Measurements from ENCODE around the gene NACC1.
A peak's percentile ranks its signal among the peaks of the same experiment; 100 is the strongest.

DNA sequence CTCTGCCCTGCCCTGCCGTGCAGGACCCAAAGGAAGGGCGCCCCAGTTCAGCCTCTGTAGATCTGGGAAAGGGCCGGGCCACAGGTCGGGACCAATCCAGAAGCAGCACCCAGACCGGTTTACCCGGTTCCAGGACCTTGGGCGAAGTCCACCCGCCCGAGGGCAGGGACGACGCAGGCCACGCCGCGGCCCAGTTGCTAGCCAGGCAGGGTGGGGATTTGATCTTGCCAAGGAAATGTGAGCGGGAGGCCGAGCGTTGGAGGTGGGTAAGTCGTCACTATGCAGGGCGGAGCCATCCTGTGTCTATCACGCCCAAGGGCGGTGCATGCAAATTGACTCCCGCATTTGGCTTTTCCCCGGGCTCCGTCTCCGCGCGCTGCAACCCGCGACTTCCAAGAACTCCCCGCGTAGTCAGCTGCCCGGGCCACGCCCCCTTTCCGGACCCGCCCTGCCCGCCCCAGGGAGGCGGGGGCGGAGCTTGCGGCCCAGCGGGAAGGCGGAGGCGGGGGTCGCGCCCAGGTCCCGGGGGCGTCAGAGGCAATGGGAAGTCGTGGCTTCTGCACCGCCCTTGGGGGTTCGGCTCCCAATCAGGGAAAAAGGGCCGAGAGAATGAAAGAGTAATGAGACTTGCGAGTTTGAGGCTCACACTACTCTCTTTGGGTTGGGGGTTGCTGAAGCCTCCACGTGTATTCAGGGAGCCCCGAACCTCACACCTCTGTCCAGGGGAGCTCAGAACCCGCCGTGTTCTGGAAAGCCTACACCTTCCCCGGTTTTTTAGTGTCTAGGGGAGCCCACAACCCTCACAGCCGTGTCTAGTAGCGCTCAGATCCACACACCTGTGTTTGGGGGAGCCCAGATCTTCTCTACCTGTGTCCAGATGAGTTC, 44.9 kb downstream of the NACC1 start:
- TF ChIP-seq MAX (IDR thresholded peaks at IDR 0.05) (peak; percentile 97), USF1 (IDR thresholded peaks at IDR 0.05) (peak; percentile 44; the same call in 1 of the 2 replicates), NFIC (IDR thresholded peaks at IDR 0.05) (peak; percentile 84), REST (IDR thresholded peaks at IDR 0.05; ENCODE audit: low read depth) (no peak), CEBPB (IDR thresholded peaks at IDR 0.05) (0 out of 2 replicates have a peak, but pooled peaks have one; percentile 34), RAD21 (IDR thresholded peaks at IDR 0.05; ENCODE audit: low read depth) (peak; percentile 36), EP300 (IDR thresholded peaks at IDR 0.05; ENCODE audit: borderline replicate concordance) (peak; percentile 84), CREB1 (IDR thresholded peaks at IDR 0.05; ENCODE audit: low read depth) (no peak; the same call in 1 of the 2 replicates), TAF1 (IDR thresholded peaks at IDR 0.05; ENCODE audit: low read depth) (peak; percentile 41), YY1 (IDR thresholded peaks at IDR 0.05; ENCODE audit: low read depth) (peak; percentile 30; the same call in 1 of the 2 replicates), EGR1 (IDR thresholded peaks at IDR 0.05) (peak; percentile 93)
